Cardiac atrium fibroblast (primary cell): ENCODE results near the gene RGPD6. TPM values are rescaled to one million over a fixed set of nuclear protein-coding genes. Genes with fewer than 3 reads are reported as not detected.

Experiments
- total RNA-seq: library from RNA; depleted of rRNA; stranded (reverse); fragments of >200 nt; gene quantifications from 2 replicates; pipeline ENCODE4 v1.2.3, GENCODE V29; 2015

The RGPD6 gene
- 12.0 and 13.7 TPM in 2 replicates for total RNA-seq

GRCh38 chr2:110576763-110577416 is at the start of gene RGPD6:
Gene RGPD6 (minus strand): TSS chr2:110577222. CDS start chr2:110577024, 198 bp downstream.

GRCh38 chr2:110472171-110473058 is 104.6 kb downstream of the RGPD6 start, which contains the start of gene LIMS4:
Gene LIMS4 (minus strand): TSS chr2:110472816. CDS start chr2:110472778, 38 bp downstream.

Other genes starting within 250 kb of the RGPD6 start
- 11.9 and 15.1 TPM in 2 replicates for gene LIMS4, start 104.4 kb downstream of the RGPD6 start, total RNA-seq
- 5.8 and 11.2 TPM in 2 replicates for gene BUB1, start 100.8 kb upstream of the RGPD6 start, total RNA-seq
- gene ACOXL, start 155.4 kb upstream of the RGPD6 start, total RNA-seq: not detected in 2 replicates